ENCODE results near the gene SDF2L1.

The SDF2L1 gene

DNA sequence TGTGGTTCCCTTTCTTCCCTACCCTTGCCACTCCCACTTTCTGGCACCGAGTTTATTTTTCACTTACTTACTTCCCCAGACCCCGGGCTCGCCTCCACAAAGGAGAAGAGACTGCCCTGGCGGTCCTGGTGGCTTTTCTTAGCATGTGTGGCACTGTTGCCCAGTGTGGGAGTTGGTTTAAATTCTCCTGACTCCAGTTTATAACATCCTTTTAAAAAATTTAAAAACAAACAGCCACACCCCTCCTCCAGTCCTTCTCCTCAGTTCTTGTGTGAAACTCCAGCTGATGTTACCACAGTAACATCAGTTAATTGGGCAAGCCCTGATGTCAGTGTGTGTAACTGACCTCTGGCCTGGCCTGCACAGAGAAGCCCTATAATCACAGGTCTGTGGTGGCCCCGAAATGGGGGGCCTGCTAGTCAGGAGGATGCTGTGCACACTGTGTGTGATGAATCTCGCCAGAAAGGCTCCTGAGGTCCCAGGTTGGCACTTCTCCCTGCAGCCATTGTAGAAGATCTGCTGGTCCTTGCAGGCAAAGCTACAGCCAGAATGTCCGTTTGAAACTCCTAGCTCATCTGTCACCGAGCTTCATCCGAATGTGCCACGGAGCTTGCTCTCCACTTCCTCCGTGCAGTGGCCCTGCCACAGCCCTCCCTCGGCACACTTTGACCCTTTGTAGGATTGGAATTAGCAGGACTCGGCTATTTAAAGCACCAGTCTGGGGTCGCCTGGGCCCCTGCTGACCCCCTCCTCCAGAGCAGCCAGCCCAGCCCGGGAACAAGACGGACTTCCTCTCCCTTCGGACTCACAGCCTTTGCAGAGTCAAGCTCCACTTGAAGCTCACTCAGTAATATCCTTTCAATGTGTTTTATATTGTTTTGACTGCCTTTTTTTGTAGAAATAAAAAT, 19.8 kb upstream of the SDF2L1 start:
- DNase-seq (ENCODE audit: low read depth) = no peak
- TF ChIP-seq, protein P1, sequence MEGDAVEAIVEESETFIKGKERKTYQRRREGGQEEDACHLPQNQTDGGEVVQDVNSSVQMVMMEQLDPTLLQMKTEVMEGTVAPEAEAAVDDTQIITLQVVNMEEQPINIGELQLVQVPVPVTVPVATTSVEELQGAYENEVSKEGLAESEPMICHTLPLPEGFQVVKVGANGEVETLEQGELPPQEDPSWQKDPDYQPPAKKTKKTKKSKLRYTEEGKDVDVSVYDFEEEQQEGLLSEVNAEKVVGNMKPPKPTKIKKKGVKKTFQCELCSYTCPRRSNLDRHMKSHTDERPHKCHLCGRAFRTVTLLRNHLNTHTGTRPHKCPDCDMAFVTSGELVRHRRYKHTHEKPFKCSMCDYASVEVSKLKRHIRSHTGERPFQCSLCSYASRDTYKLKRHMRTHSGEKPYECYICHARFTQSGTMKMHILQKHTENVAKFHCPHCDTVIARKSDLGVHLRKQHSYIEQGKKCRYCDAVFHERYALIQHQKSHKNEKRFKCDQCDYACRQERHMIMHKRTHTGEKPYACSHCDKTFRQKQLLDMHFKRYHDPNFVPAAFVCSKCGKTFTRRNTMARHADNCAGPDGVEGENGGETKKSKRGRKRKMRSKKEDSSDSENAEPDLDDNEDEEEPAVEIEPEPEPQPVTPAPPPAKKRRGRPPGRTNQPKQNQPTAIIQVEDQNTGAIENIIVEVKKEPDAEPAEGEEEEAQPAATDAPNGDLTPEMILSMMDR (IDR thresholded peaks at IDR 0.05; ENCODE audit: low read depth, low read length, missing control alignments) = no peak
- in situ Hi-C loops (cut with HindIII; ENCODE audit: low sequenced_read_pairs) = no loop called here
- H3K4me3 ChIP-seq (ENCODE audit: low read depth, low read length) = no peak overlapping the region

DNA sequence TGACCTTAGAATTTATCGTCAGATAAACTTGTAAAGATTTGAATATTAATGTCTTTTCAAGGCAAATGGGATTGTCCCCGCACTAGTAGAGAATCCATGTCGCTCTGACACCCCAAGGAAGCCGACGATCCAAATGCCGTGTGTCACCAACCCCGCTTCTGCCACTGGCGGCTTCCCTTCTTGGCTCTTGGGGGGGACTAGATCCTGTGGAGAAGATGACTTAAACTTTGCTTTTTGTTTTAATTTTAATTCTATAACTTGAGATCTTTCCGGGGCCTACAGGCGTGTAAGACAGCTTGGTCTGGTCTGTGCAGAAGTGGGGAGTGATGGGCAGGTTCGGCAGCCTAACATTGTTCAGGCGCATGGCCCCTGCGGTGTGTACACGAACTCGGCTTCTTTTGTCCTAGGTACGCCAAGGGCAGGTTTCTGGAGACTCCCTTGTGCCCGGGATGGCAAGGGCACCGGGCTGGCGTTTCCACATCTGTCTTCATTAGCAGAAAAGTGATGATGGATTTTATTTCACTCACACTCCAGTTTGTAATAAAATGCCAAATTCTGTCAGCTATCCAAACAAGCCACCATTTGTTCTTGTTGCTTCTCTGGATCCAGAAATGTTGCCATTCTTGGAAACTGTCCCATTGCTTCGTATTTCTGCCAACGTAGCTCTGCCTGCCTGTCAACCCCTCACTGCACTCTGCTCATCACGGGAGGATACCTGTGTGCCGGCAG, 19.0 kb upstream of the SDF2L1 start:
- in situ Hi-C loops (cut with HindIII; ENCODE audit: low sequenced_read_pairs) = no loop called here
- DNase-seq (ENCODE audit: low read depth) = no peak
- TF ChIP-seq, protein P1 (IDR thresholded peaks at IDR 0.05; ENCODE audit: low read depth, low read length, missing control alignments) = no peak
- no peak overlapping the region for H3K4me3 ChIP-seq (ENCODE audit: low read depth, low read length)

DNA sequence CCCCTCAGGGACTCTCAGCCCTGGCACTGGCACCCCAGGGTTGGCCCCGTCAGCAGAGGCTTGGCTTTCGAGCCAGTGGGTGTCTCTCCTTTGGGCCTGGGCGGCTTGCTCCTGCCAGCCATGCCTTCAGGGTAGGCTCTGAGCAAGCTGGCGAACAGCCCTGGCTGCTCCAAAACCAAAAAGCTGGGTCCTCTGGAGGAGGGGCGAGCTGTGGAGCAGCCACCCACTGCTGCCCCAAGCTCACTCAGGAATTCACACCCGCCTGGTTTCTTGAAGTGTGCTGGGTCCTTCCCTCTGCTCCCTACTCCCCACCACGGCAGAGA, 18.5 kb upstream of the SDF2L1 start:
- TF ChIP-seq, protein P1 (IDR thresholded peaks at IDR 0.05; ENCODE audit: low read depth, low read length, missing control alignments) = no peak
- no peak overlapping the region for H3K4me3 ChIP-seq (ENCODE audit: low read depth, low read length)
- in situ Hi-C loops (cut with HindIII; ENCODE audit: low sequenced_read_pairs) = no loop called here
- no peak for DNase-seq (ENCODE audit: low read depth)

DNA sequence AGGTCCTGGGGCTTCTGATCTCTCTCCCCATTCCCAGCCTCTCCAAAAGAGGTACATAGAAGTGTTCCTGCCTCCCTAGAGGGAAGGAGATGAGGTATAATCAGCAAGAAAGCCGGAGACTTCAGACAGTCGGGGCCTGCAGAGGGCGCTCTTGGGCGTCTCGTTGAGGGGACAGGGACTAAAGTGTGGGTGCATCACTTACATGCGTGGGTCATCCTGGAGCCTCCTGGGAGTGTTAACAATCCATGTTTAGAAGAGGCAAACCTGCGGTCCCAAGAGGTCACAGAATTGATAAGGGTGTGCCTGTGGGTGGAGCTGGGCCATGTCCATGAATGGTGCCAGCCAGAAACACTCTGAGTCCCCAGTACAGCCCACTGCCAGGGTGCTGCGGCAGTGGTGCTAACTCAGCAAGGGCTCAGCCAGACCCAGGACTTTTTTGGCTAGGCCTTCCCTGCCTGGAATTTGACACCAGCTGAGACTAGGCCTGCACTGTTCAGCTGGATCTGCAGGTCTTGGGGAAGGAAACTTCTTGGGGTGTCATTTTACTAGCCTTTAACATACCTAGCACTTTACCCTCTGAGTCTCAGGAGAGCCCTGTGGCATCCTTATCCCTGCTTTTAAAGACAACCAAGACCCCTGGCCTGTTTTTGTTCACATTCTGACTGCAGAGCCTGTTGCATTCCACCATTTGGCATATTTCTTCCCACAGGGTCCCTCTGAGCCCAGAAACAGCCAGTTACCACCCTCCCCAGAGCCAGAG, 17.8 kb upstream of the SDF2L1 start:
- no peak overlapping the region for H3K4me3 ChIP-seq (ENCODE audit: low read depth, low read length)
- DNase-seq (ENCODE audit: low read depth) = no peak
- TF ChIP-seq, protein P1 (IDR thresholded peaks at IDR 0.05; ENCODE audit: low read depth, low read length, missing control alignments) = peak; percentile 63
- in situ Hi-C loops (cut with HindIII; ENCODE audit: low sequenced_read_pairs) = no loop called here

DNA sequence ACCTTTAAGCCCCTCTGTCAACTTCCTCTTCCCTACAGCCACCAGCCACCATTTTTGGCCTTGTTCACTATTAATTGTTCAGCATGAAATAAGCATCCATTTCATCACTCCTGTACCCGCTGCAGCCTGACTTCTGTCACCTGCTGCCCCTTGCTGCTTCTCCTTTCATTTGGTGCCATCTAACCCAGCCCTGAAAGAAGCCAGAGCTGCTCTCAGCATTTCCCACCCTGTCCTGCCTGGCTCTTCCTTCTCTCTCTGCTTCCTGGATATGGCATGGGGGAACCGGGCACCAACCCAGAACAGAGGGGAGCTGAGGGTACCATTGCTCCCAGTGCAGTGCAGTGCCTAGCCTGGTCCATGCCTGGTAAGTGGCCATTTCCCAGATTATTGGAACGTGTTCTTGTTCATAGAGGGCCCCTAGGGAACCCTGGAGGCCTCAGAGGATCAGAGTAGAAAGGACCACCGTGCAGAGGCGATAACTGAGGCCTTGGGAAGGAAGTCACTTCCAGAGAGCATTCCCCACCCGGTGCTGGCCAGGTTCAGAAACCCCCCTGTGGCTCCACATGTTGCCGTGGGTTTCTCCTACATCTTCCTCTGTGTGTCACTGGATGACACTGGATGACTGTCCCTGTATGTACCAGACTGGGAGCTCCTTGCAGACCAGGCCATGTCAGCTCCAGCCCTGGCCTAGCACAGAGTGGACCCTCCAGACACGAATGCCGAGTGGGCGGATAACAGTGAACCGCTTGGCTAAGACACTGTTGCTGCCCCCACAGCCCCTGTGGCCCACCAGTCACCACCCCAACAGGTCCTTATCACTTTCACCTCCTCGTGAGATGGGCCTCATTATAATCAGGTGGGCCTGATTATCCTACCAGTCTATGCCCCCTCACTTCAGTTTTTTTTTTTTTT, 17.0 kb upstream of the SDF2L1 start:
- TF ChIP-seq, protein P1 (IDR thresholded peaks at IDR 0.05; ENCODE audit: low read depth, low read length, missing control alignments) = no peak
- in situ Hi-C loops (cut with HindIII; ENCODE audit: low sequenced_read_pairs) = no loop called here
- H3K4me3 ChIP-seq (ENCODE audit: low read depth, low read length) = no peak overlapping the region
- DNase-seq (ENCODE audit: low read depth) = no peak

Data from astrocyte of the cerebellum (primary cell).